Neural progenitor cell (in vitro differentiated cells): ENCODE measurements around the gene SLMAP. TPM values are rescaled to one million over a fixed set of nuclear protein-coding genes. Genes with fewer than 3 reads are reported as not detected.

Experiments
- DNase-seq: peaks from one replicate; pipeline ENCODE4 v3.0.0-alpha.2; 2016; ENCODE audit warnings: low spot score
- H2AFZ ChIP-seq: fragments of 200-600 bp; sonication (generic); replicated peaks from 2 replicates; pipeline ENCODE4 v1.6.1; 2016; ENCODE audit warnings: antibody characterized with exemption
- H3F3A ChIP-seq: fragments of 200-600 bp; sonication (generic); 2 replicates; pipeline ENCODE4 v1.6.1; 2016; ENCODE audit warnings: antibody characterized with exemption, low read depth
- H3K27ac ChIP-seq: fragments of 200-600 bp; sonication (generic); 2 replicates; pipeline ENCODE4 v1.5.1; 2016; ENCODE audit warnings: mild to moderate bottlenecking
- H3K27me3 ChIP-seq: fragments of 200-600 bp; sonication (generic); 2 replicates; pipeline ENCODE4 v1.6.1; 2016; ENCODE audit warnings: mild to moderate bottlenecking, moderate library complexity
- H3K36me3 ChIP-seq: fragments of 200-600 bp; sonication (generic); 2 replicates; pipeline ENCODE4 v1.5.1; 2016
- H3K4me1 ChIP-seq: fragments of 200-600 bp; sonication (generic); 2 replicates; pipeline ENCODE4 v1.6.1; 2016; ENCODE audit warnings: mixed run types
- H3K4me2 ChIP-seq: fragments of 200-600 bp; sonication (generic); 2 replicates; pipeline ENCODE4 v1.6.1; 2016
- H3K4me3 ChIP-seq: fragments of 200-600 bp; sonication (generic); 2 replicates; pipeline ENCODE4 v1.5.1; 2016
- H3K79me2 ChIP-seq: fragments of 200-600 bp; sonication (generic); 2 replicates; pipeline ENCODE4 v1.6.1; 2016; ENCODE audit warnings: low read depth
- H3K9ac ChIP-seq: fragments of 200-600 bp; sonication (generic); 2 replicates; pipeline ENCODE4 v1.6.1; 2016
- H3K9me3 ChIP-seq: fragments of 200-600 bp; sonication (generic); 2 replicates; pipeline ENCODE4 v1.5.1; 2016; ENCODE audit warnings: low read depth
- H4K20me1 ChIP-seq: fragments of 200-600 bp; sonication (generic); 2 replicates; pipeline ENCODE4 v1.6.1; 2016; ENCODE audit warnings: low read depth
- H3K27ac Mint-ChIP-seq: 3 replicates; pipeline ENCODE4 v1.8.0; 2021; ENCODE audit warnings: mixed read lengths
- H3K27me3 Mint-ChIP-seq: 2 replicates; pipeline ENCODE4 v1.8.0; 2022; ENCODE audit warnings: low read depth, mild to moderate bottlenecking, inconsistent platforms, moderate library complexity, mixed read lengths; ENCODE audit not compliant: insufficient read depth
- H3K36me3 Mint-ChIP-seq: 3 replicates; pipeline ENCODE4 v1.8.0; 2021; ENCODE audit warnings: mixed read lengths
- H3K4me1 Mint-ChIP-seq: 3 replicates; pipeline ENCODE4 v1.8.0; 2021; ENCODE audit warnings: mixed read lengths
- H3K4me3 Mint-ChIP-seq: 3 replicates; pipeline ENCODE4 v1.8.0; 2021; ENCODE audit warnings: mild to moderate bottlenecking, moderate library complexity, mixed read lengths
- H3K9me3 Mint-ChIP-seq: 3 replicates; pipeline ENCODE4 v1.8.0; 2020; ENCODE audit warnings: mixed read lengths
- EZH2 ChIP-seq: fragments of 200-600 bp; sonication (generic); IDR thresholded peaks from 2 replicates; pipeline ENCODE4 v1.6.1; 2017; ENCODE audit warnings: antibody characterized with exemption, mild to moderate bottlenecking, moderate library complexity
- EZH2phosphoT487 ChIP-seq: fragments of 200-600 bp; sonication (generic); IDR thresholded peaks from 2 replicates; pipeline ENCODE4 v1.6.1; 2017; ENCODE audit warnings: antibody characterized with exemption
- total RNA-seq: library from RNA; depleted of rRNA; stranded (reverse); fragments of >200 nt; gene quantifications from 2 replicates; pipeline ENCODE4 v1.2.3, GENCODE V29; 2015; ENCODE audit warnings: low replicate concordance
- TF ChIP-seq, protein P1 (sequence below): fragments of 200-600 bp; sonication (generic); IDR thresholded peaks from 2 replicates; pipeline ENCODE4 v1.5.1; 2017; ENCODE audit warnings: antibody characterized with exemption, mild to moderate bottlenecking

Gene SLMAP
- total RNA-seq, 1 donor from 2014 or later = 59.4 TPM

DNA sequence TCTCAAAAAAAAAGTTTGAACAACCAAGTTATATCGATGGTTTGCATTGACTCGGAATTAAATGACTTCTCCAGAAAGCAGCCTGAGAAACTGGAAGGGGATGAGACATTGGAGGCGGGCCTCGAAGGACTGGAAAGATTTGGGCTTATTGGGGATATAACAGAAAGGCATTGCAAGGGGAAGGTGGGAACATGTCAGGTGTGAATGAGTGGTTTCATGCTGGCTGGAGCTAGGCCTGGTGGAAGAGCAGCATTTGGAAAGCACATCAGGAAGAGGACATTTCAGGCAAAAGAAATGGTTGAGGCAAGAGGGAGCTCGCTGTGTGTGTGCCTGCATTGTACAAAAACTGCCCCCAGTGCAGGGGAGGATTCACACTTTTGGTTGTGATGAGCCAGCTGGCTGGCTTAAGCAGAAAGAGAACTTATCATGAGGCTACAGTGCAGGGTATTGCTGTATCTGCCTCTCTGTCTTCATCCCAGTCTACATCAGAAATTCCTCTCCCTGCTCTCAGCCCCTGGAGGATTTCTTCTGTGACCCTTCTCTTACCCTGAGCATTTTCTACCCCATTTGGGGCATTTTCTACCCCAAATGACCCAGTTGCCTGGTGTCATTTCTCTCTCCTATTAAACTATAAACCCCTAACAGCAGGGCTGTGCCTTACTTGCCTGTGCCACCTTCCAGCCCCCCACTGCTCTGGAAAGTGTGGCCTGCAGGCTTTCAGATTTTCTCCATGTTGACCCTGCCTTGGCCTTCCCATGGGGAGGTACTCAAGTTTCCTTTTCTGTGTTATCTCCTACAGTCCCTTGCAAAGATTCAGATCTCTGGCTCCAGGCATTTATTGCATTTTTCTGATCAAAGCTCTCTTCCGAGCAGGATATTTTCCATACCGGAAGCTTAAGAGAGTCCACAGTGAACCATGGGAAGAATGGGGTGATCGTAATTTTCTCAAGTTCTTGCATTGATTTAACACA lies 187.7 kb downstream of the SLMAP start:
- no peak for TF ChIP-seq EZH2phosphoT487
- no peak for TF ChIP-seq EZH2
- TF ChIP-seq, protein P1, sequence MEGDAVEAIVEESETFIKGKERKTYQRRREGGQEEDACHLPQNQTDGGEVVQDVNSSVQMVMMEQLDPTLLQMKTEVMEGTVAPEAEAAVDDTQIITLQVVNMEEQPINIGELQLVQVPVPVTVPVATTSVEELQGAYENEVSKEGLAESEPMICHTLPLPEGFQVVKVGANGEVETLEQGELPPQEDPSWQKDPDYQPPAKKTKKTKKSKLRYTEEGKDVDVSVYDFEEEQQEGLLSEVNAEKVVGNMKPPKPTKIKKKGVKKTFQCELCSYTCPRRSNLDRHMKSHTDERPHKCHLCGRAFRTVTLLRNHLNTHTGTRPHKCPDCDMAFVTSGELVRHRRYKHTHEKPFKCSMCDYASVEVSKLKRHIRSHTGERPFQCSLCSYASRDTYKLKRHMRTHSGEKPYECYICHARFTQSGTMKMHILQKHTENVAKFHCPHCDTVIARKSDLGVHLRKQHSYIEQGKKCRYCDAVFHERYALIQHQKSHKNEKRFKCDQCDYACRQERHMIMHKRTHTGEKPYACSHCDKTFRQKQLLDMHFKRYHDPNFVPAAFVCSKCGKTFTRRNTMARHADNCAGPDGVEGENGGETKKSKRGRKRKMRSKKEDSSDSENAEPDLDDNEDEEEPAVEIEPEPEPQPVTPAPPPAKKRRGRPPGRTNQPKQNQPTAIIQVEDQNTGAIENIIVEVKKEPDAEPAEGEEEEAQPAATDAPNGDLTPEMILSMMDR = no peak
- Histone ChIP-seq H3K9me3 (no peaks in the 10 kb centered on the region), H3F3A (peaks cover 10% of the 10 kb centered on the region), H3K36me3 (no peaks in the 10 kb centered on the region), H4K20me1 (no peaks in the 10 kb centered on the region), H3K79me2 (no peaks in the 10 kb centered on the region), H3K4me2 (no peak overlapping the region), H3K4me1 (peaks cover 13% of the 10 kb centered on the region), H3K4me3 (no peak overlapping the region), H2AFZ (no peak overlapping the region), H3K27ac (no peak overlapping the region), H3K27me3 (no peaks in the 10 kb centered on the region), H3K9ac (no peak overlapping the region)
- Mint-ChIP-seq H3K27me3 (peaks cover 3% of the 10 kb centered on the region), H3K27ac (peak overlapping the region; percentile 12), H3K4me3 (no peak overlapping the region), H3K36me3 (peaks cover 4% of the 10 kb centered on the region), H3K9me3 (peaks cover 4% of the 10 kb centered on the region), H3K4me1 (peaks cover 32% of the 10 kb centered on the region)
- DNase-seq = no peak

DNA sequence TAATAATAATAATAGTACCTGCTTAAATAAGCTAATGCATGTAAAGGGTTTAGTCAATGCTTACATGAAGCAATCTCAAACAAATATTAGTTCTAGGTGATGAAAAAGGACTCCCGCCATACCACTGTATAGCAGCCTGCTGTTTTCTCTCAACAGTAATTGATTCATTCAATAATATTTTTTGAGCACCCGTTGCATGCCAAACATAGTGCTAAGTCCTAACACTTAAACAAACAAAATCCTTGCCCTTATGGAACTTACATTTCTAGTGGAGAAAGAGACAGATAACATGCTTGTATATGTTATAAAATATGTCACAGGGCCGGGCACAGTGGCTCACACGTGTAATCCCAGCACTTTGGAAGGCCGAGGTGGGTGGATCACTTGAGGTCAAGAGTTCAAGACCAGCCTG lies 190.9 kb downstream of the SLMAP start:
- Histone ChIP-seq H3K79me2 (no peaks in the 10 kb centered on the region), H3K27ac (no peak overlapping the region), H3F3A (peaks cover 10% of the 10 kb centered on the region), H3K27me3 (no peaks in the 10 kb centered on the region), H3K4me2 (no peak overlapping the region), H3K9me3 (no peaks in the 10 kb centered on the region), H3K4me1 (peaks cover 19% of the 10 kb centered on the region), H4K20me1 (no peaks in the 10 kb centered on the region), H3K9ac (no peak overlapping the region), H3K36me3 (no peaks in the 10 kb centered on the region), H2AFZ (no peak overlapping the region), H3K4me3 (no peak overlapping the region)
- Mint-ChIP-seq H3K4me3 (no peak overlapping the region), H3K36me3 (no peaks in the 10 kb centered on the region), H3K4me1 (peaks cover 51% of the 10 kb centered on the region), H3K27me3 (peaks cover 3% of the 10 kb centered on the region), H3K27ac (no peak overlapping the region), H3K9me3 (no peaks in the 10 kb centered on the region)
- DNase-seq = no peak
- TF ChIP-seq EZH2phosphoT487 (no peak), EZH2 (no peak)
- TF ChIP-seq, protein P1 = no peak

DNA sequence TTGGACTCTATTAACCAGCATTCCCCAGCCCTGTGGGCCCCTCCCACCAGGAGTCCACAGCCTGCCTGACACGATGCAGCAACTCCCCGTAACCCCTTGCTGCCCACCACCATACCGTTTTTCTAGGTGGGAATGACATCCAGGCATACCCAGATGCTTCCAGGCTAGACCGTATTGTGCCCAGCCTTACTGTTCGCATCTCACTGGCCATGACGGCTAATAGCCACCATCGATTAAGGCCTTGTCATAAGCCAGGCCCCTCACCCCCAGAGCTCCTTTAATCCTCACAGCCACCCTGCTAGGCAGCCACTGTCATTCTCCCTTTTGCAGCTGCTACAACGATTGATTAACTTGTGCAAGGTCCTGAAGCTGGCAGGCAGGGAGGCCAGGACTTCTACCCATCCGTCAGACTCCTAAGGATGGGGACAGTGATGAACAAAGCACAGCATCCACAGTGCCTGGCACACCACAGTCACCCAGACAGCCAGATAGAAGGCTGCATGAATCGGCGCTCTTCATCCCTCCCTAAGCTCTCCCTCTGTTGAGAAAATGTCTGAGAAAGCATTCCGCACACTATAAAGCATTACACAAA lies 192.1 kb downstream of the SLMAP start:
- H3K4me3 Mint-ChIP-seq = peak overlapping the region; percentile 34
- peaks cover 3% of the 10 kb centered on the region for H3K27me3 Mint-ChIP-seq
- H3K4me1 ChIP-seq = peaks cover 21% of the 10 kb centered on the region
- DNase-seq = peak; percentile 43
- peak overlapping the region; percentile 40 for H3K4me2 ChIP-seq
- H4K20me1 ChIP-seq = no peaks in the 10 kb centered on the region
- H3F3A ChIP-seq = peaks cover 10% of the 10 kb centered on the region
- H3K27ac ChIP-seq = no peak overlapping the region
- no peak overlapping the region for H3K9ac ChIP-seq
- no peak for TF ChIP-seq EZH2phosphoT487
- TF ChIP-seq, protein P1 = no peak
- TF ChIP-seq EZH2 = no peak
- no peaks in the 10 kb centered on the region for H3K36me3 Mint-ChIP-seq
- no peaks in the 10 kb centered on the region for H3K27me3 ChIP-seq
- peak overlapping the region; percentile 36 for H2AFZ ChIP-seq
- H3K9me3 Mint-ChIP-seq = no peaks in the 10 kb centered on the region
- H3K79me2 ChIP-seq = no peaks in the 10 kb centered on the region
- no peaks in the 10 kb centered on the region for H3K36me3 ChIP-seq
- peaks cover 59% of the 10 kb centered on the region for H3K4me1 Mint-ChIP-seq
- H3K27ac Mint-ChIP-seq = peak overlapping the region; percentile 90
- no peak overlapping the region for H3K4me3 ChIP-seq
- H3K9me3 ChIP-seq = no peaks in the 10 kb centered on the region
